ENCODE measurements around the gene NR1D1. TPM values are rescaled to one million over a fixed set of nuclear protein-coding genes. Genes with fewer than 3 reads are reported as not detected.

NR1D1 gene
- total and polyA plus RNA-seq, 2 of the 13 experiments (the other 11 are each of a cell fraction or from before 2014, with no cell fraction given) = 2.1 to 2.7 TPM

- no peak; the same call in 1 of the 2 replicates for TF ChIP-seq ATF3 (CRISPR knock-in tag; IDR thresholded peaks at IDR 0.05)
- peak; percentile 43; the same call in 1 of the 2 replicates for TF ChIP-seq KDM5A (IDR thresholded peaks at IDR 0.05; ENCODE audit: borderline replicate concordance, low read length)
- 0 out of 2 replicates have a peak, but pooled peaks have one; percentile 31 for TF ChIP-seq CREB3 (CRISPR knock-in tag; IDR thresholded peaks at IDR 0.05)
- TF ChIP-seq PLSCR1 (CRISPR knock-in tag; IDR thresholded peaks at IDR 0.05; ENCODE audit: borderline replicate concordance) = no peak
- no peak for TF ChIP-seq FOXP4 (CRISPR knock-in tag; IDR thresholded peaks at IDR 0.05)
- TF ChIP-seq RELA (CRISPR knock-in tag; IDR thresholded peaks at IDR 0.05) = no peak
- no peak for TF ChIP-seq NR2F1 (CRISPR knock-in tag; IDR thresholded peaks at IDR 0.05)
- 0 out of 2 replicates have a peak, but pooled peaks have one; percentile 19 for TF ChIP-seq CCDC6 (CRISPR knock-in tag; IDR thresholded peaks at IDR 0.05)
- TF ChIP-seq ZNF431 (CRISPR knock-in tag; IDR thresholded peaks at IDR 0.05; ENCODE audit: borderline replicate concordance, low read depth) = no peak
- no peak for TF ChIP-seq GLMP (CRISPR knock-in tag; IDR thresholded peaks at IDR 0.05; ENCODE audit: borderline replicate concordance)
- peak; percentile 16; the same call in 1 of the 2 replicates for TF ChIP-seq HDAC1 (CRISPR knock-in tag; IDR thresholded peaks at IDR 0.05)
- no peak for TF ChIP-seq ZNF318 (CRISPR knock-in tag; IDR thresholded peaks at IDR 0.05)
- no peak for TF ChIP-seq KDM2A (CRISPR knock-in tag; IDR thresholded peaks at IDR 0.05; ENCODE audit: borderline replicate concordance, low read depth)
Observed at GRCh38 chr17:40062329-40063186, 37.8 kb downstream of the NR1D1 start, which contains the start of gene THRA (continued).
